ENCODE data around the gene REEP6.

DNA sequence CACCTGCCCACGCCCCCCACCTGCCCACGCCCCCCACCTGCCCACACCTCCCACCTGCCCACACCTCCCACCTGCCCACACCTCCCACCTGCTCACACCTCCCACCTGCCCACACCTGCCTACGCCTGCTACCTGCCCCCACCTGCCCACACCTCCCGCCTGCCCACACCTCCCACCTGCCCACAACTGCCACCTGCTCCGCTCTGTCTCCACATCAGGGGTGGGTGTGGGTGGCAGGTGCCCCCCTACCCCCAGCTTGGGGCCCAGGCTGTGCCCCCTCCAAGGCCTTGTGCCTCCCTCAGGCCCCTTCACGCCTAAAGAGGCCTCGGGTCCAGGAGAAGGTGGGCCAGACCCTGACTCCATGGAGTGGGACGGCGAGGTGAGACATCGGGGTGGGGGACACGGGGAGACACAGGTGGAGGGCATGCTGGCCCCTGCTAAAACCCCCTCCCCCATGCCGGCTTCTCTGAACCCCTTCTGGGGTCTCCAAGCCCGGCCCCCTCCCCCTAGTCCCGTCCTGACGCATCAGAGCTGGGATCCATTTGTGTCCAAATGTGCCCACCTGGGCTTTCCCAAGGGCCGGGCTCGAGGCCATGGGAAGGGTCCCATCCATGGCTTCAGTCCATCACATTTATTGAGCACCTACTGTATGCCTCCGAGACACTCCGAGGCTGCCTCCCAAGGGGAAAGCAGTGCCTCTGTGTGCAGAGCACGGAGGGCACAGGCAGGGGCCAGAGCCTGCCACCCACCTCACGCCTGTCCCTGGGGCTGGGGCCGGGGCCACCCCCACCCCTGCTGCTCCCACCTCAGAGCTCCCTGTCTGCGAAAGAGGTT lies 37.8 kb downstream of the REEP6 start:
- no peak for TF ChIP-seq SIN3A (IDR thresholded peaks at IDR 0.05; ENCODE audit: borderline replicate concordance, insufficient read depth, low read depth, low read length)
- TF ChIP-seq, protein P1, sequence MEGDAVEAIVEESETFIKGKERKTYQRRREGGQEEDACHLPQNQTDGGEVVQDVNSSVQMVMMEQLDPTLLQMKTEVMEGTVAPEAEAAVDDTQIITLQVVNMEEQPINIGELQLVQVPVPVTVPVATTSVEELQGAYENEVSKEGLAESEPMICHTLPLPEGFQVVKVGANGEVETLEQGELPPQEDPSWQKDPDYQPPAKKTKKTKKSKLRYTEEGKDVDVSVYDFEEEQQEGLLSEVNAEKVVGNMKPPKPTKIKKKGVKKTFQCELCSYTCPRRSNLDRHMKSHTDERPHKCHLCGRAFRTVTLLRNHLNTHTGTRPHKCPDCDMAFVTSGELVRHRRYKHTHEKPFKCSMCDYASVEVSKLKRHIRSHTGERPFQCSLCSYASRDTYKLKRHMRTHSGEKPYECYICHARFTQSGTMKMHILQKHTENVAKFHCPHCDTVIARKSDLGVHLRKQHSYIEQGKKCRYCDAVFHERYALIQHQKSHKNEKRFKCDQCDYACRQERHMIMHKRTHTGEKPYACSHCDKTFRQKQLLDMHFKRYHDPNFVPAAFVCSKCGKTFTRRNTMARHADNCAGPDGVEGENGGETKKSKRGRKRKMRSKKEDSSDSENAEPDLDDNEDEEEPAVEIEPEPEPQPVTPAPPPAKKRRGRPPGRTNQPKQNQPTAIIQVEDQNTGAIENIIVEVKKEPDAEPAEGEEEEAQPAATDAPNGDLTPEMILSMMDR (IDR thresholded peaks at IDR 0.05) = no peak
- no peak for TF ChIP-seq TCF7L2 (IDR thresholded peaks at IDR 0.05; ENCODE audit: low read depth, low read length)
- TF ChIP-seq, protein P2, sequence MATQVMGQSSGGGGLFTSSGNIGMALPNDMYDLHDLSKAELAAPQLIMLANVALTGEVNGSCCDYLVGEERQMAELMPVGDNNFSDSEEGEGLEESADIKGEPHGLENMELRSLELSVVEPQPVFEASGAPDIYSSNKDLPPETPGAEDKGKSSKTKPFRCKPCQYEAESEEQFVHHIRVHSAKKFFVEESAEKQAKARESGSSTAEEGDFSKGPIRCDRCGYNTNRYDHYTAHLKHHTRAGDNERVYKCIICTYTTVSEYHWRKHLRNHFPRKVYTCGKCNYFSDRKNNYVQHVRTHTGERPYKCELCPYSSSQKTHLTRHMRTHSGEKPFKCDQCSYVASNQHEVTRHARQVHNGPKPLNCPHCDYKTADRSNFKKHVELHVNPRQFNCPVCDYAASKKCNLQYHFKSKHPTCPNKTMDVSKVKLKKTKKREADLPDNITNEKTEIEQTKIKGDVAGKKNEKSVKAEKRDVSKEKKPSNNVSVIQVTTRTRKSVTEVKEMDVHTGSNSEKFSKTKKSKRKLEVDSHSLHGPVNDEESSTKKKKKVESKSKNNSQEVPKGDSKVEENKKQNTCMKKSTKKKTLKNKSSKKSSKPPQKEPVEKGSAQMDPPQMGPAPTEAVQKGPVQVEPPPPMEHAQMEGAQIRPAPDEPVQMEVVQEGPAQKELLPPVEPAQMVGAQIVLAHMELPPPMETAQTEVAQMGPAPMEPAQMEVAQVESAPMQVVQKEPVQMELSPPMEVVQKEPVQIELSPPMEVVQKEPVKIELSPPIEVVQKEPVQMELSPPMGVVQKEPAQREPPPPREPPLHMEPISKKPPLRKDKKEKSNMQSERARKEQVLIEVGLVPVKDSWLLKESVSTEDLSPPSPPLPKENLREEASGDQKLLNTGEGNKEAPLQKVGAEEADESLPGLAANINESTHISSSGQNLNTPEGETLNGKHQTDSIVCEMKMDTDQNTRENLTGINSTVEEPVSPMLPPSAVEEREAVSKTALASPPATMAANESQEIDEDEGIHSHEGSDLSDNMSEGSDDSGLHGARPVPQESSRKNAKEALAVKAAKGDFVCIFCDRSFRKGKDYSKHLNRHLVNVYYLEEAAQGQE (IDR thresholded peaks at IDR 0.05; ENCODE audit: insufficient read depth in 1 of 2, low read depth in 2 of 2, low read length in 1 of 2) = no peak

Data from Panc1 (cell line).